BLaER1 treated with 17β-estradiol and CSF1 and Interleukin-3, amounts not matched to agents 10 nM and 100 nM (cell line): Measurements from ENCODE around the gene SLC8A1.

Experiments used
- H3K27ac ChIP-seq, 11 experiments: shearing (Covaris generic); formaldehyde crosslinking; 2 replicates each; pipeline ENCODE4 v1.8.1; 2022
- H3K27me3 ChIP-seq, 11 experiments: shearing (Covaris generic); formaldehyde crosslinking; 2 replicates each; pipeline ENCODE4 v1.8.1; 2022
- H3K36me3 ChIP-seq, 11 experiments: shearing (Covaris generic); formaldehyde crosslinking; 2 replicates each; pipeline ENCODE4 v1.8.1; 2022
- H3K4me1 ChIP-seq, 10 experiments: shearing (Covaris generic); formaldehyde crosslinking; 2 replicates each; pipeline ENCODE4 v1.8.1; 2022
- H3K4me2 ChIP-seq, 11 experiments: shearing (Covaris generic); formaldehyde crosslinking; 2 replicates each; pipeline ENCODE4 v1.8.1; 2022
- H3K4me3 ChIP-seq, 10 experiments: shearing (Covaris generic); formaldehyde crosslinking; 2 replicates each; pipeline ENCODE4 v1.8.1; 2022
- H3K9ac ChIP-seq, 11 experiments: shearing (Covaris generic); formaldehyde crosslinking; 2 replicates each; pipeline ENCODE4 v1.8.1; 2022
- H3K9me3 ChIP-seq, 11 experiments: shearing (Covaris generic); formaldehyde crosslinking; replicated peaks in 1 of 11; 2 replicates each; pipeline ENCODE4 v1.8.1; 2022
- H4K20me1 ChIP-seq, 11 experiments: shearing (Covaris generic); formaldehyde crosslinking; 2 replicates each; pipeline ENCODE4 v1.8.1; 2022
- Cebpa-rat ChIP-seq, 11 experiments: shearing (Covaris generic); IDR thresholded peaks; 2 replicates each; pipeline ENCODE4 v1.8.1; 2022

Gene SLC8A1

GRCh38 chr2:40120026-40120425, 331.9 kb downstream of the SLC8A1 start:
- Histone ChIP-seq H3K9ac (no peak overlapping the region), H4K20me1 (no peaks in the 10 kb centered on the region; a peak in 1 of 22 replicates), H3K36me3 (peaks cover 0 to 24% (median 7%) of the 10 kb centered on the region in 11 experiments; a peak in 14 of 22 replicates), H3K4me1 (0 out of 20 replicates have a peak, but pooled peaks cover 0 to 4% (median 0%) of the 10 kb centered on the region in 10 experiments), H3K9me3 (no peaks in the 10 kb centered on the region), H3K4me2 (no peak overlapping the region), H3K27me3 (no peaks in the 10 kb centered on the region), H3K27ac (no peak overlapping the region), H3K4me3 (no peak overlapping the region)
- TF ChIP-seq Cebpa-rat (IDR thresholded peaks at IDR 0.05), result no peak

DNA sequence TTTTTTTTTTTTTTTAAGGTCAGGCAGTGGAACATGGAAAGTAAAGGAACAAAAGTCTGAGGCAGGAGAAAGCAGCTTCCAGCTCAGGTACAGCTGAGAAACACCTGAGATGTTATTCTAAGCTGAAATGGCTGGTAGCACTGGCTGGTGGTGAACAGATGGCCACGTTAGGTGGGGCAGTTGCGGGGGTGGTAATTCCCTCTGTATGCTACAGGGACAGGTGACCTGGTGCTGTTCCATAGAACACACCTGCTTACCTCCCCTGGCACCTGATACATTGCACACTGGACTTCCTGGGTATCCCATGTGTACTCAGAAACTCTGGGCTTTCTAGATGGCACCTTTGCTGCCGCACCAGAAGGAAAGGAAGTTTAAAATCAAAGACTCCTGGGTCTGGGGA, 333.3 kb downstream of the SLC8A1 start:
- H3K36me3 ChIP-seq, result peaks cover 7 to 29% (median 17%) of the 10 kb centered on the region in 11 experiments; a peak in 16 of 22 replicates
- H3K4me2 ChIP-seq, result no peak overlapping the region
- H3K9ac ChIP-seq, result no peak overlapping the region
- no peak overlapping the region for H3K27ac ChIP-seq
- H3K27me3 ChIP-seq, result no peaks in the 10 kb centered on the region
- H3K9me3 ChIP-seq, result no peaks in the 10 kb centered on the region
- no peak overlapping the region for H3K4me3 ChIP-seq
- no peak for TF ChIP-seq Cebpa-rat (IDR thresholded peaks at IDR 0.05)
- peaks cover 0 to 14% (median 3%) of the 10 kb centered on the region in 10 experiments; a peak in 9 of 20 replicates for H3K4me1 ChIP-seq
- no peaks in the 10 kb centered on the region; a peak in 1 of 22 replicates for H4K20me1 ChIP-seq

- Histone ChIP-seq H3K27ac (no peak overlapping the region), H3K4me3 (no peak overlapping the region), H3K9ac (no peak overlapping the region), H3K36me3 (peaks cover 7 to 29% (median 18%) of the 10 kb centered on the region in 11 experiments; a peak in 17 of 22 replicates), H3K4me1 (peaks cover 0 to 21% (median 6%) of the 10 kb centered on the region in 10 experiments; a peak in 9 of 20 replicates), H3K9me3 (no peaks in the 10 kb centered on the region), H4K20me1 (no peaks in the 10 kb centered on the region; a peak in 1 of 22 replicates), H3K27me3 (no peaks in the 10 kb centered on the region), H3K4me2 (no peak overlapping the region)
- no peak for TF ChIP-seq Cebpa-rat (IDR thresholded peaks at IDR 0.05)
Observed at GRCh38 chr2:40115894-40116293, 336.0 kb downstream of the SLC8A1 start.

GRCh38 chr2:40115348-40115747, 336.5 kb downstream of the SLC8A1 start:
- H3K9me3 ChIP-seq, result no peaks in the 10 kb centered on the region
- no peak overlapping the region for H3K27ac ChIP-seq
- H3K4me1 ChIP-seq, result peaks cover 0 to 26% (median 8%) of the 10 kb centered on the region in 10 experiments; a peak in 10 of 20 replicates
- no peak overlapping the region for H3K4me3 ChIP-seq
- H3K36me3 ChIP-seq, result peaks cover 7 to 29% (median 18%) of the 10 kb centered on the region in 11 experiments; a peak in 17 of 22 replicates
- H4K20me1 ChIP-seq, result no peaks in the 10 kb centered on the region; a peak in 1 of 22 replicates
- no peak overlapping the region for H3K9ac ChIP-seq
- no peaks in the 10 kb centered on the region for H3K27me3 ChIP-seq
- no peak for TF ChIP-seq Cebpa-rat (IDR thresholded peaks at IDR 0.05)
- no peak overlapping the region for H3K4me2 ChIP-seq

DNA sequence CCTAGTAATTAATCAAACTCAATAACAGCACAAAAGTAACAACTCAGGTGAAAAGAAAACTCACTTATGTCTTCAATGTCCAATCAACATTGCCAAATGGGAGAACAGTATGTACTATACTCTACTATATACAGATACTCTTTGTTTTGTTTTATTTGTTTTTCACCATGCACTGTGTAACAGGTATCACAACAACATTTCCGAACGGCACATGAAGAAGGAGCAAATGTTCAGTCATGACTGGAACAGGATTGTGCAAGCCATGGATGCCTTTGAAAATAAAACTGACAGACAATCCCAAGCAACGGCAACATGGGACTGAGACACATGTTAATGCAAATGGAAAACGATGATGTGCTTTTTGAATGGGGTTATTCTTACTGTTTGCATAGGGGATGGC, 337.9 kb downstream of the SLC8A1 start:
- Histone ChIP-seq H3K9ac (no peak overlapping the region), H3K4me2 (peak overlapping the region in 6 of 11 experiments; percentile 22 to 59 (median 42); a peak in 8 of 22 replicates), H3K9me3 (no peaks in the 10 kb centered on the region), H3K27ac (no peak overlapping the region), H3K4me3 (no peak overlapping the region), H3K4me1 (peaks cover 0 to 35% (median 15%) of the 10 kb centered on the region in 10 experiments; a peak in 13 of 20 replicates), H3K36me3 (peaks cover 7 to 29% (median 17%) of the 10 kb centered on the region in 11 experiments; a peak in 17 of 22 replicates), H3K27me3 (no peaks in the 10 kb centered on the region), H4K20me1 (no peaks in the 10 kb centered on the region; a peak in 1 of 22 replicates)
- TF ChIP-seq Cebpa-rat (IDR thresholded peaks at IDR 0.05), result no peak

DNA sequence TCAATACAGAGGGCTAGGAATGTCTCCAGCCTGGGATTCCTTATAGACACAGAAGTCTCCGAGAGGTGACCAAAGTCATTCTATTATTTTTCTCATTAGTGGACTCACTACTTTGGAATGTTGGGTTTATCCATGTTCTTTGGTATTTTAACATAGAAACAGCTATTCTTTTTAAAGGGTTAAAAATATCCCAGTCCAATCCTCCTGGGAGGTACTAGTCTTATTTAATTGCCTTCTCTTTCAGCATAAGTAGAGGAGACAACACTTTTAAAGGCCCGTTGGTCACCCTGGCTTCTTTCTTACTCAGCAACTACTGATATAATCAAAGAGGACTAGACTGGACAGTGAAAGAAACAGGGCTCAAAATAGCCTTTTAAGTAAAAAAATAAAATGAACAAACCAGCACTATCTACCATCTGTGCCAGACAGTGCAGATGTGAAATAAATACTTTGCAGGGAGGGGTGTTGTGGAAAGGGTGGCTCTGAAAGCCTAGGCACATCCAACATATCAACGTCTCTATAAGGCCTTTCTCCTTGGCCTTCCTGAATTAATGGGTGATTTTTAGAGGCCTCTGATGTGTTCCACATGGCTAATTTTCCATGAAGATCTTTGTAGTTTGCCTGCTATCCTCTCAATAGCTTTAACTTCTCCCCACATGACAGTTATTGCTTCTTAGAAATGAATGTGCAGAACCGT, 338.5 kb downstream of the SLC8A1 start:
- Histone ChIP-seq H4K20me1 (no peaks in the 10 kb centered on the region), H3K27me3 (no peaks in the 10 kb centered on the region), H3K9me3 (no peaks in the 10 kb centered on the region), H3K27ac (no peak overlapping the region), H3K9ac (no peak overlapping the region), H3K4me3 (no peak overlapping the region), H3K4me1 (peaks cover 0 to 35% (median 15%) of the 10 kb centered on the region in 10 experiments; a peak in 13 of 20 replicates), H3K36me3 (peaks cover 7 to 29% (median 17%) of the 10 kb centered on the region in 11 experiments; a peak in 17 of 22 replicates), H3K4me2 (peak overlapping the region in 6 of 11 experiments; percentile 22 to 59 (median 42); a peak in 9 of 22 replicates)
- no peak for TF ChIP-seq Cebpa-rat (IDR thresholded peaks at IDR 0.05)

GRCh38 chr2:40109381-40109780, 342.5 kb downstream of the SLC8A1 start:
- Histone ChIP-seq H3K9me3 (0 out of 22 replicates have a peak, but pooled peaks cover 0 to 3% (median 0%) of the 10 kb centered on the region in 11 experiments), H3K4me1 (peaks cover 0 to 54% (median 33%) of the 10 kb centered on the region in 10 experiments; a peak in 17 of 20 replicates), H3K27me3 (no peaks in the 10 kb centered on the region), H3K4me3 (no peak overlapping the region), H3K27ac (no peak overlapping the region), H3K36me3 (peaks cover 0 to 12% (median 6%) of the 10 kb centered on the region in 11 experiments; a peak in 9 of 22 replicates), H3K4me2 (peak overlapping the region in 4 of 11 experiments; percentile 61 to 72 (median 64); a peak in 6 of 22 replicates), H4K20me1 (no peaks in the 10 kb centered on the region), H3K9ac (no peak overlapping the region)
- TF ChIP-seq Cebpa-rat (IDR thresholded peaks at IDR 0.05), result no peak

DNA sequence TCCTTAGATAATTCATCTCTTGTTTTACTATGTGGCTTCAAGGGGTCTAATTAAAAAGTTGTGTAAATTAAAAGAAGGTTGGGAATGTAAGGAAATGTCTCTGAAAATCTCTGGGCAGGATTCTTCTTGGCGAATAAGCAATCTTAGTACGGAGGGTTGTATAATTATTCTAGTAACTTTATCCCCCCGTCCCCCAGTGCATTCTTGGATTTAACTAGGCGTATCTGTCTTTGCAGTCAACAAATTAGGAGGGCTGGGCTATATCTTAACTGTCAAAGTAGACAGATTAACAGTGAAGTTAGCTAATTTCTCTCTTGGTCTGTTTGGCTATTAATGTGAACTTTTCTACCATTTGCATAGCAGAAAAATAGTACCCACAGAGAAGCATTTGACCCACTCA, 343.0 kb downstream of the SLC8A1 start:
- no peaks in the 10 kb centered on the region for H4K20me1 ChIP-seq
- H3K4me3 ChIP-seq, result no peak overlapping the region
- H3K27ac ChIP-seq, result no peak overlapping the region
- no peak for TF ChIP-seq Cebpa-rat (IDR thresholded peaks at IDR 0.05)
- H3K9ac ChIP-seq, result no peak overlapping the region
- H3K4me2 ChIP-seq, result no peak overlapping the region
- peaks cover 0 to 8% (median under 1%) of the 10 kb centered on the region in 11 experiments; a peak in 5 of 22 replicates for H3K36me3 ChIP-seq
- peaks cover 0 to 49% (median 31%) of the 10 kb centered on the region in 10 experiments; a peak in 17 of 20 replicates for H3K4me1 ChIP-seq
- H3K27me3 ChIP-seq, result no peaks in the 10 kb centered on the region
- peaks cover 0 to 3% (median 0%) of the 10 kb centered on the region in 11 experiments; a peak in 1 of 22 replicates for H3K9me3 ChIP-seq

- peaks cover 0 to 3% (median 0%) of the 10 kb centered on the region in 11 experiments; a peak in 1 of 22 replicates for H3K9me3 ChIP-seq
- H4K20me1 ChIP-seq, result no peaks in the 10 kb centered on the region
- peak overlapping the region; percentile 2 to 68 (median 57); a peak in 19 of 22 replicates for H3K4me2 ChIP-seq
- 0 out of 22 replicates have a peak, but pooled peaks cover 0 to 4% (median 0%) of the 10 kb centered on the region in 11 experiments for H3K36me3 ChIP-seq
- no peaks in the 10 kb centered on the region for H3K27me3 ChIP-seq
- no peak overlapping the region for H3K4me3 ChIP-seq
- TF ChIP-seq Cebpa-rat (IDR thresholded peaks at IDR 0.05), result 0 out of 22 replicates have a peak, but pooled peaks of 1 of the 11 experiments have one; percentile 3
- no peak overlapping the region for H3K27ac ChIP-seq
- H3K9ac ChIP-seq, result no peak overlapping the region
- H3K4me1 ChIP-seq, result peaks cover 9 to 63% (median 50%) of the 10 kb centered on the region in 10 experiments; a peak in 18 of 20 replicates
Observed at GRCh38 chr2:40106061-40106460, 345.8 kb downstream of the SLC8A1 start.
